HG03280 (cell line): ENCODE results near the gene FYN.
"Not testable (repeated sequence)": the region's sequence is repeated elsewhere in the genome, so short reads cannot be mapped to it uniquely, and the experiment has no call there.

Experiments
- ATAC-seq: cut with Tn5 transposase; IDR thresholded peaks from one replicate; pipeline ENCODE4 v1.9.1; 2021; ENCODE audit warnings: mild to moderate bottlenecking, moderate library complexity; ENCODE audit not compliant: unreplicated experiment

Gene FYN

DNA sequence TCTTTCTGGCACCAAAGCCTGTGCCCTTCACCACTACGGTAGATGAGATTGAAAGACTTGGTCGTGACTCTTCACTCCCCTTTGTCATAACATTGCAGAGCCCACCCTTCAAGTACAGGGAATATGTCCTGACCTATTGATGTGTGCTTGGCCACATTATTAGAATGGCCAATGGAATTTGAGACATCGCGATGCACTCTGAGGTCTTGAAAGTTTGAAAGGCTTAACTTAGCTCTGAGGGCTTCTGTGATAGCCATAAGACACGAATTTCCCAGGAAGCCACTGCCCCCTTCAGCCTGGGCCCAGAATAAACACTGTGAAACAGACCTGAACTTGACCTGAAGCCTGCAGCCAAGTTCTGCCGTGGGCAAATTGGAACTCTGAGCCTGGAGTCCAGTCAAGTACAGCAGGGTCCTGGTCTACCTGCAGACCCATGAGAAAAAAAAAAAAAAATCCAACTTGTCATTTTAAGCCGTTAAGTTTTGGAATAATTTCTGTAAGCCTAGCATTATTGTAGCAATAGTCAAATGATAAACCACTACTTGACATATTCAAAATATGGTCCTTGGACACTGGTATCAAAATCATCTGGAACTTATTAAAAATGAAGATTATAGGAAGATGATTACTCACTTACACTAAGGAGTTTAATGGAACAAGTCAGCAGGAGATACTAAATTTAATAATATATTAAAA, 230.6 kb downstream of the FYN start:
- ATAC-seq: peak; percentile 58

DNA sequence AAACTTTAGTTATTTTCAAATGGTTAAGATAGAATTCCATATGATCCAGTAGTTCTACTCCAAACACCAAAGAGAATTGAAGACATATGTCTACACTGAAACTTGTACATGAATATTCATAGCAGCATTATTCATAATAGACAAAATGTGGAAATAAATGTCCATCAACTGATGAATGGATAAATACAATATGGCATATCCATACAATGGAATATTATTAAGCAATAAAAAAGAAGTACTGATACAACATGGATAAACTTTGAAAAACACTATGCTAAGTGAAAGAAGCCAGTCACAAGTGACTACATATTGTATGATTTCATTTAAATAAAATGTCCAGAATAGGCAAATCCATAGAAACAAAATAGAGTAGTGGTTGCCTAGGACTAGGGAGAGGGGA, 234.0 kb downstream of the FYN start:
- no peak for ATAC-seq

DNA sequence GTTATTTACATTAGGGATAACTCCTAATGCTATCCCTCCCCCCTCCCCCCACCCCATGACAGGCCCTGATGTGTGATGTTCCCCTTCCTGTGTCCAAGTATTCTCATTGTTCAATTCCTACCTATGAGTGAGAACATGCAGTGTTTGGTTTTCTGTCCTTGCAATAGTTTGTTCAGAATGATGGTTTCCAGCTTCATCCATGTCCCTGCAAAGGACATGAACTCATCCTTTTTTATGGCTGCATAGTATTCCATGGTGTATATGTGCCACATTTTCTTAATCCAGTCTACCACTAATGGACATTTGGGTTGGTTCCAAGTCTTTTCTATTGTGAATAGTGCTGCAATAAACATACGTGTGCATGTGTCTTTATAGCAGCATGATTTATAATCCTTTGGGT, 238.3 kb downstream of the FYN start:
- ATAC-seq: not testable (repeated sequence)

DNA sequence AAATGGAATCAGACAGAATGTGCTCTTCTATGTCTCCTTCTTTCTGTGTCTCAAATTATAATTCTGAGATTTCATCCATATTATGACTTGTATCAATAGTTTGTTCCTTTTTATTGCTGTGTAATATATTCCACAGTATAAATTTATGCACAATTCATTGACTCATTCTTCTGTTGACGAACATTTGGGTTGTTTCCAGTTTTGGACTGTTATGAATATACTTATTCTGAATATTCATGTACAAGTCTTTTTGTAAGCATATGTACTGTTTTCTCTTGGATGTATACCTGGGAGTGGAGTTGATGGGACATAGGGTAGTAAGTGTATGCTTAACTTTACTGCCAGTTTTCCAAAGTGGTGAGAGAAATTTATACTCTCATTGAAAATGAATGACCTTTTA, 239.4 kb downstream of the FYN start:
- ATAC-seq: no peak

DNA sequence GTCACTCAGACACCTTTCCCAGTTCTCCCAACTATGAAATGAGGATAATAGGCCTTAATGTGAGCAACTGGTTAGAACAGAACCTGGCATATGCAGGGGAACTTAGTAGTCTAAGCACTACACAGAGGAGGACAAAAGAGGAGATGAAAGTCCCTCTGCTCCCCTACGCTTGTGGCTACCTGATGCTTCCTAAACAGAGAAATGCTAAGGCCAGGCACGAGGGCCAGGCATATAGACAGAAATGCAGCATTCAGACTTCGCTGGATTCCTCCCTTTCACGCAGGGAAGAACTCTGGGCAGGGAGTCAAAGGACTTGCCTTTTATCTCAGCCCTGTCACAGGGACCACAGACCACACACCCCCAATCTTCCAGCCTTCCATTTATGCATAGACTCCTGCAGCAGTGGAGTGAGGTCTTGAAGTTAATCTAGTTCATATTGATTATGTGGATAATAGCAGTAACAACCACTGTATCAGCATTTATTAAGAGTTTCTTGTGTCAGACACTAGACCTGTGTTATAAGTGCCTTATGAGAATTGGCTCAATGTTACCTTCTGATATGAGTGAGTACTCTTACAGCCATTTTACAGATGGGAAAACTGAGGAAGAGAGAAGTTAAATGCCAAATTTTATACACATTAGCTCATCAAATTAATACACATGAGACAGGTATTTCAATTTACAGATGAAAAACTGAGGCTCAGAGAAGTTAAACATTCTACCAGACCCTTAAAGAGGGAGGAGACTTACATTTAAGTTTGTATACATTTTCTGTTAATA, 240.6 kb downstream of the FYN start:
- ATAC-seq: no peak

DNA sequence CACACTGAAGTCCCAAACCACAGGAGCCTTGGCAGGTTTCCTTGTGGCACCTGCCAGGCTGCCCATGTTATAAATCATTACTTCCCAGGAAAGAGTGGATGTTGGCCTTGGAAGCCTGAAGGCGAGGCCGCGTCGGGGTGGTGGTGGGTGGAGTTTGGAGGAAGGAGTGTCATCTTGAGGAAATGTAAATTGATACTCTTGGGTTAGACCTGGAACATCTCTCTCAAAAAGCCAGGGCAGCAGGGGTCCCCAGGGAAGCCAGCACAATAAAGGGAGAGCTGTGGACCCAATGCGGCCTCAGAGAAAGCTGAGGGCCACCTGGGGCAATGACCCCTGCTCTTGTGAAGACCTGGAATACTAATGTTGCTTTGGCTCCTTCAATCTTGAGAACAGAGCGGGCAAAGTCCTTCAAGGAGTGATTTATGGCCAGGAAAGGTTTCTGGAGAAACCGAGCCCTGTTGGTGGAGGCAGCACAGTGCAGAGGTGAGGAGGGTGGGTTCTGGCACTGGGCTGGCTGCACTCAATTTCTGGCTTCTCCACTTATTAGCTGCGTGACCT, 241.3 kb downstream of the FYN start:
- ATAC-seq: no peak

DNA sequence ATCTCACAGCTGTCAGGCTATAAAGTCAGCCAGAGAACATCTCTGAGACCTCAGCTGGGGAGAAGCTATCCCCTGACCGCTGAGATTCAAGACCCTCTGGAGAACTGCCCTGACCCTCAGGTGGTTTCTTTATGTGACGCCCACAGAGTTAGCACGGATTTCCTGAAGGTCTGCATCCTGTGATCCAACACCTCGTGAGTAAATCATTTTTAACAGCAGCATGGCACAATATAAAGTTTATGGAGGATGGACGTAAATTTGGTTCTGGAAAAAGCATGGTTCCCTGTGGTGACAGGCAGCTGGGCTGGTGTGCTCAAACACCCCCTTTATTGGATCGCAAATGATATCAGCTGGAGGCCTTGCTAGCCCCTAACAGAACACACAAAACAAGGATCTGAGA, 242.2 kb downstream of the FYN start:
- ATAC-seq: no peak

DNA sequence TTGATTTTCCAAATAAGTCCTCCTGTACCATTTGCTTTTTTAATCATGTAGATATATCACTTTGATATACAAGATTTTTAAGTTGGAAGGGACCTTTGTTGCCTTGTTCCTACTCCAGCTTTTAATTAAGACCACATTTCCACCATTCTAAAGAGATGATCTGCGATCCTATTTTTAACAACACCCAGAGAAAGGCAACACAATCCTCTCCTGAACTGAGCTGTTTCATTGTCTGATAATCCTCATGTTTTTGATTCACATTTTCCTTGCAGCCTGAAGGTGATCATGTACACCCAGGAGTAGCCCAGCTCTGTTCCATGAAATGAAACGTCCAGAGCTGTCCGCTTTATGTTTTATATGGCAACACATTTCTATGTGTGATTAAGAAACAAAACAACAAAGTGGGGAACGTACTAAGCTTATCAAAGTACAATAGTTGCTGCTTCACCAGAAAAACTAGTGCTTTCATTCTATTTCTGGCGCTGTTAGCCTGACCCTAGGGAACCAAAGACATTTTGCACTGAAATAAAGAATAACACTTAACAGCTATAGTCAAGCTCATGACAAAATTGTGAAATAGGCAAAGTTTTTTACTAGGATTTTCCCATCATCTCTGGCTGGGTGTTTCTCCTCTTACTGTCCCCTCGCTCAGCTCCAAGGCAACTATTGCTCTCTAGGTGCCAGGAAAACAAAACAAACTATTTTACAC, 245.0 kb downstream of the FYN start:
- ATAC-seq: no peak

DNA sequence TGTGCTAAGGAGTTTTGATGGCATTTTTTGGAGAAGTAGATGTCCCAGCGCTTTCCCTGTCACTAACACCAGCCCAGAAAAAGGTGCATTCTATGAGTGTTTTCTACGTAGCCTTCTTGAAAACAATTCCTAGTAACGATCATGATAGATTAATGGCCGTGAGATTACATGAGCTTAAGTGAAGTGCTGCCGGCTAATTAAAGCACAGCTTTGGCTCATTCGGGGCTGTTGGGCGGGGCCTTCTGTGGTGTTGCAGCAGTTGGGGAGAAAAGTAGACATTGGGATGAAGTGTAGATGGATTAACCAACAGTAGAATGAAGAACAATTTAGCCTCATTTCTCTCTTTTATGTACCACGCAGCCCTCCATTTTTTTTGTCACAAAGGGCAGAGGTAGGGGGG, 246.8 kb downstream of the FYN start:
- ATAC-seq: no peak

DNA sequence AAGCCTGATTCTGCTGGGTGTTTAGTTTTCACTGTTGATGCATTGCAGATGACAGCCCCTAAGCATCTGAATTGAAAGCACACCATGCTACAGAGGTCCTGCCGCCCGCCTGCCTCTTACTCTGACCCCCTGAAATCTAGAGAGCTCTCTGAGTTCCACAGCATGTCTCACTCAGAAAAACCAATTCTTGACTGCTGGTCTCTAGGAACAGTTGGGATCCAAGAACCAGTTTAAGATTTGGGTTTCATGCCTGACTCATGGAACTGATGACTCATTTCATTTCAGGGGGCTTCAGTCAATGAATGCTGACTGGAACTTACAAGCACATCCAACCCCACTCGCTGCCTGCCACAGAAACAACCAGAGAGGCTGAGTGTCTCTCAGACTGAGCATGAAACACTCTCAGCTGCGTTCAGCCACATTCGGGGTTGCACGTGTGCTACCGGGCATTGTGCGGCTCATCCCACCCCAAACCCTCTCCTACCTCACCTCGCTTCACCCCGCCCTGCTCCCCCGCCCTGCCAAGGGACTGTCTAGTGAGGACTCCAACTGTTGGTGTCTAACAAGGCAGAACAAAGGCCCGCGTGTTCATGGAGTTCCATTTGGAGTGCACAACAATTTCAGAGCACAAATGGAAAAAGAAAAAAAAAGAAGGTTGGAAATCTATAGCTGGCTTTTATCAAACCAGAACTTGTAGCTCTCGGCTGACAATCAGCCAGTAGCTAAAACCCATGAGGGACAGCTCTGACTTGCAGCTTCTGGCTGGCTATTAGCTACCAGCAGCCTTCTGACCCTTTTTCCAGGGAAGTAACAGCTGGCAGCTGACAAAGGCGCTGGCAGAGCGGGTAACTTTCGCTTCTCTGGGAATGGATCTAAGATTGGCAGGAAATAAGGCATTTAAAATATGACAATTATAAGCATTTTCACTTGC, 247.5 kb downstream of the FYN start:
- ATAC-seq: no peak

DNA sequence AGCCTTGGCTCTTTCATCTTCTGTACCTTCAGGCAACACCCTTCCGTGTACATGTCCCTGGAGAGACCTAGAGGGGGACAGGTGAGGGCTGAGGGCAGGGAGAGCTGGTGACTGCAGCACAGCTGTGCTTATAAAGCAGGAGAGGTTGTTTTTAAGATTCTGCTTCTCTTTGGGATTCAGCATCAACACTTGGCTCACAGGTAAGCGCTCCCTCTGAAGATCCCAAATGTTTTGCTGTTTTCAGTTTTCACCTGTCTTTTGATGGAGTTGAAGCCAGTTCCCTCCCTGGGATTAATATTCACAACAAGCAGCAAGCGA, 248.2 kb downstream of the FYN start:
- no peak for ATAC-seq

DNA sequence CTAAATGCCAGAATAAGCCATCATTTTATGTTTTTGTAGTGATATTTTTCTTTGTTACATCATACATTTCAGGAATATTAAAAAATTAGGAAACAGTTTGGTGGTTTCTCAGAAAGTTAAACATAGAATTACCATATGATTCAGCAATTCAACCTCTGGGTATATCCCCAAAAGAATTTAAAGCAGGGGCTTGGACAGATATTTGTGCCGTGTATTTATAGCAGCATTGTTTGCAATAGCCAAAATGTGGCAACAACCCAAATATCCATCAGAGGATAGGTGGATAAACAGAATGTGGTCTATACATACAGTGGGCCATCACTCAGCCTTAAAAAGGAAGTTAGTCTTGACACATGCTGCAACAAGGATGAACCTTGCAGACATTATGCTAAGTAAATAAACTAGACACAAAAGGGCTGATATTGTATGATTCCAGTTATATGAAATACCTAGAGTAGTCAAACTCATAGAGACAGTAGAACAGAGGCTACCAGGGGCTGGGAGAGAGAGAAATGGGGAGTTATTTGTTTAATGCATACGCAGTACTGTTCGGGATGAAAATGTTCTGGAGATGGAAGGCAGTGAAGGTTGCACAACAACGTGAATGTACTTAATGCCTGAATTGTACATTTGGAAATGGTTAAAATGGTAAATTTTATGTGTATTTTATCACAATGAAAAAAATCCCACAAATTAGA, 248.7 kb downstream of the FYN start:
- no peak for ATAC-seq

DNA sequence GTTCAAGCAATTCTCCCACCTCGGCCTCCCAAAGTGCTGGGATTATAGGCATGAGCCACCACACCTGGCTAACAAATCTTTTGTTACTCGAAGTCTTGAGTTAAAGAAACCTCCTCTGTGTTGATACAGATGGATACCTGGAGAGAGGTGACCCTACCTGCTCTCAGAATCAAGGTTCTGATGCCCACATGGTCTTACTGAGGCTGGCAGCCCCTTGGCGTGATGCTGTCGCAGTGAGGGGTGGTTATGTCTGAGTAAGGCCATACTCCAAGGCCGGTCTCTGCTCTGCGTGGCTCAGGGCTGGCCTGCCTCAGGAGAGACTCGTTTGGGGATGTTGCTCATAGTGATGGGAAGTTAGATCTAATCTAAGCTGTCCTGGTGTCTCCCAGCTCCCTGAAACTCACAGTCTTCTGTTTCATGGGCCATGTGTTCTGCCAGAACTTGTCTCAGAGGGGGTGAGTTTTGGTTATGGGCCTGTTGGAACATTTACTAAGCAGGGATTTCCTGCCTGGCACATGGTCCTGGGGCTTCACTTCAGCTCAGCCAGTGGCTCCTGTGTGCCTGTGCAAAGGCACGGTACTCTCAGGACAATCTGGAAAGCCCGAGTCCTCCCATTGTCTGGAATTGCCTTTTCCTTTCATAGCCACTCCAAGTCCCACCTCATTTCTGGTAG, 250.1 kb downstream of the FYN start:
- ATAC-seq: no peak

DNA sequence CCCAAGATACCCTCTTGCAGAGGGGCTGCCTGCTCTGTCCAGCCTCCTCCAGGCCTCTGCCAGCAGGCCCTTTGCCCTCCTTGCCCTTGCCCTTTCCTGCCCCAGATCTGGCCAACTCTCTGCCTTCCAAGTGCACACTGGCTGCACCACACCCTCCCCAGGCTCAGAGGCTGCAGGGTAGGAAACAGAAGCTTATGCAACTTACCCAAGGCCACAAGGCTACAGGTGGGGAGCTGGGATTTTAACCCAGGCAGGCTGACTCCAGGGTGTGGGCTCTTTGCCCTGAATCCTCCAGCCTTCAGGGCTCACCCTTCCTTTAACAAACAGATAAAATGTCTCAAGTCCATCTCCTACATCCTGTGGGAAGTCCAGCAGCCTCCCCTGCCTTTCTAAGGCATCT, 253.1 kb downstream of the FYN start:
- no peak for ATAC-seq

DNA sequence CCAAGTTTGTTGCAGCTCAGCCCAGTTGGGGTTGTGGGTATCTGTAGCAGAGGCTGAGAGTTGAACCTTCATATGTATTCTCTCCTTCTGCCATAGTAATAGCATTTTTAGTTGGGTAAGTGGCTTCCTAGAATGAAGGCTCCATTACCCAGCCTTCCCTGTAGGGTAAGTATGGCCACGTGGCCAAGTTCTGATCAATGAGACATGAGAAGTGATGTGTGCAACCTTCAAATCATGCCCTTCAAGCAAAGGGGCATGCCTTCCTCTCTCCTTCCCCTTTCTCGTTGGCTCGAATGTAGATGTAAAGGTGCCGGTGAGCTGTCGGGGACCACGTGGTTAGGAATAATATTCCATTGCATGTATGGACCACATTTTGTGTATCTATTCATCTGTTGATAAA, 254.8 kb downstream of the FYN start:
- ATAC-seq: no peak

DNA sequence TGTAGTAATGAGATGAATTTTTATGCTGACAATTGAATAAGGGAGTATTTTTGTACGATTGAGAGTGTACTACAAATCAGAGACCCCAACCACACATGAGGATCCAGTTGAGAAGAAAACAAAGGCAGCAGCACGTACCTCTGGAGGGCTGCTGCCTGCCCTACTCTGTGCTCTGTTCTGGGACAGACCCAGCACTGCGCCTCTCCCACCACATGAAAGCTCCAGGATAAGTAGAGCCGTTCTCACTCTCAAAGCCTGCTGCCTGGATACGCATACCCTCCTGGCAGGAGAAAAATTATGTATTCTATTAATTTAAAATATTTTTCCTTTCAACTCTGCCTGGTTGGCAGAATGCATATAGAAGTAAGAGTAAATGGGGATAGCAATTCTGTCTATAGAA, 256.1 kb downstream of the FYN start:
- ATAC-seq: no peak

DNA sequence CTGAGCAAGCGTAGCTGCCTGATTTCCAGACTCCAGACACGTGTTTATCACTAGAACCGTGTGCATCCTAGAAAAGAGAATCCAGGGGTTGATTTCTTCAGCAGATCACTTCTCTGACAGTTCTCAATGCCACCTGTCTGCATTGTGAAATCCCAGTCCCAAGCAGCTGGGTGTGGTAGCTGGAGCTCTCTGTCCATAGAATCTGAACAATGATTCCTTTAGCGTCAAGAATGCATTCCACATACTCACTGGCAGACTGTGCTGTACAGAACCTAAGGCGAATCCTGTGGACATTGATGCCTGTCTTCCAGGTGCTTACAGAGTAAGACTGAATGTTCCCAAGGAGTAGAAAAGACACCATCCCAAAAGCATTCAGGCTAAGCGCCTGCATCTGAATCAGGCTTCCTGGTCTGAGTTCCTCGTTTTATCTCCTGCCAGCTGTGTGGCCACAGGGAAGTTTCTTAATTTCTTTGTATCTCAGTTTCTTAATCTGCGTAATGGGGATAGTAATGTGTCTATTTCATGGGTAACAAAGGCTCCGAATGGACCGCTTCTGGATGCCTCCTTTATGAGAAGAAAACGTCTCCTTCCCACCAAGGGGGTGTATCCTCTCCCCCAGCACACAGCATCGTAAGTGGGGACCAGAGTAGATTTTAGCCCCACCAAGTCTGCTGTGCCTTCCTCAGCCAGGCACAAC, 257.2 kb downstream of the FYN start:
- no peak for ATAC-seq

DNA sequence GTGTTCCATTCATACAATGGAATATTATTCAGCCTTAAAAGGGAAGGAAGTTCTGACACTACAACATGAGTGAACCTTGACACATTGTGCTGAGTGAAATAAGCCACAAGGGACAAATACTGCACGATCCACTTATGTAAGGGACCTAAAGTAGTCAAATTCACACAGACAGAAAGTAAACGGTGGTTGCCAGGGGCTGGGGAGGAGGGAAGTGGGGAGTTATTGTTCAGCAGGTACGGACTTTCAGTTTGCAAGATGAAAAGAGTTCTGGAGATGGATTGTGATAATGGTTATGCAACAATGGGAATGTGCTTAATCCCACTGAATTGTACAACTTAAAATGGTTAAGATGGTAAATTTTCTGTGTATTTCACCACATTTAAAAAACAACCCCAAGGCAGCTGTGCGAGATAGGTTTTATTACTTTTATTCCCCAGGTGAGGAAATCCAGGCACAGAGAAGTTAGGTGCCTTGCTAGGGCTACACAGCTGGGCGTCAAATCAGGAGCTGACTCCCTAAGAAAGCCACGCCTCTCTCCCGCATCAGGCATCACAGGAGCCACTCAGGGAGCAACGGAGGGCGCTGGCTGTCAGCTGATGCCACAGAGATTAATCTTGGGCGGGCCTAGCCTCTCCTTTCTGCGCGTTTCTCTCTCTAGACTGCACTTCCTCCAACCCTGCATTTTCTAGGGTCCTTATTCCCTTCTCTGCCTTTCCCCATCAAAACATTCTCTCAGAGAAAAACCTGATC, 258.2 kb downstream of the FYN start:
- no peak for ATAC-seq
